ENCODE data around the gene SNF8. TPM values are rescaled to one million over a fixed set of nuclear protein-coding genes. Genes with fewer than 3 reads are reported as not detected.

The SNF8 gene
- total RNA-seq, 1 donor = 89.5 TPM

DNA sequence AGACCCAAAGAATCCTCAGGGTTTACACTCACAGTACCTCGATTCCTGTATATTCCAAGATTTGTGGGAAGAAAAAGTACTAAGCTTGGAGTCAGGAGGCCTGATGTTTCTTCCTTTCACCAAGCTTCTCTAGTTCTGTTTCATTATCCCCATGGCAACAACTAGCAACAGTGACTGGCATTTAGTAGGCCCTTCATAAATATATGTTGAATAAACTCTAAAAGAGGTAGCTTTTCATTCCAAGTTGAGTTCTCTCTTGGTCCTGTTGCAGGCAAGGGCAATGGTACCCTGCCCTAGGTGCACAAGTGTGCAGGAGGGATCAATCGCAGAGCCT is 37.0 kb downstream of the SNF8 start:
- peak overlapping the region; percentile 86 for H3K4me3 ChIP-seq (ENCODE audit: low read depth, low read length)
- DNase-seq (ENCODE audit: low read depth) = no peak
- TF ChIP-seq, protein P1, sequence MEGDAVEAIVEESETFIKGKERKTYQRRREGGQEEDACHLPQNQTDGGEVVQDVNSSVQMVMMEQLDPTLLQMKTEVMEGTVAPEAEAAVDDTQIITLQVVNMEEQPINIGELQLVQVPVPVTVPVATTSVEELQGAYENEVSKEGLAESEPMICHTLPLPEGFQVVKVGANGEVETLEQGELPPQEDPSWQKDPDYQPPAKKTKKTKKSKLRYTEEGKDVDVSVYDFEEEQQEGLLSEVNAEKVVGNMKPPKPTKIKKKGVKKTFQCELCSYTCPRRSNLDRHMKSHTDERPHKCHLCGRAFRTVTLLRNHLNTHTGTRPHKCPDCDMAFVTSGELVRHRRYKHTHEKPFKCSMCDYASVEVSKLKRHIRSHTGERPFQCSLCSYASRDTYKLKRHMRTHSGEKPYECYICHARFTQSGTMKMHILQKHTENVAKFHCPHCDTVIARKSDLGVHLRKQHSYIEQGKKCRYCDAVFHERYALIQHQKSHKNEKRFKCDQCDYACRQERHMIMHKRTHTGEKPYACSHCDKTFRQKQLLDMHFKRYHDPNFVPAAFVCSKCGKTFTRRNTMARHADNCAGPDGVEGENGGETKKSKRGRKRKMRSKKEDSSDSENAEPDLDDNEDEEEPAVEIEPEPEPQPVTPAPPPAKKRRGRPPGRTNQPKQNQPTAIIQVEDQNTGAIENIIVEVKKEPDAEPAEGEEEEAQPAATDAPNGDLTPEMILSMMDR (IDR thresholded peaks at IDR 0.05; ENCODE audit: insufficient read depth, low read length) = no peak

DNA sequence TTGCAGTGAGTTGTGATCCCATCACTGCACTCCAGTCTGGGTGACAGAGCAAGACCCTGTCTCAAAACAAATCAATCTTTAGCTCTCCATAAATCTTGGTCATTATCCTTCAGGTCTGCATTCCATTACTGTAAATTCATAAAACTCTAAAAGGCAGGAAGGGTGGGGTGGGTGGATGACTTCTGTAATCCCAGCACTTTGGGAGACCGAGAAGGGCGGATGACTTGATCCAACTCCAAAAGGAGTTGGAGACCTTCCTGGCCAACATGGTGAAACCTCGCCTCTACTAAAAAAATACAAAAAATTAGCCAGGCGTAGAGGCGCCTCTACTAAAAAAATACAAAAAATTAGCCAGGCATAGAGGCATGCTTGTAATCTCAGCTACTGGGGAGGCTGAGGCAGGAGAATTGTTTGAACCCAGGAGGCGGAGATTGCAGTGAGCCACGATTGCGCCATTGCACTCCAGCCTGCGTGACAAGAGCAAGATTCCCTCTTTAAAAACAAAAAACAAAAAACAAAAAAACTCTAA is 38.6 kb downstream of the SNF8 start:
- no peak overlapping the region for H3K4me3 ChIP-seq (ENCODE audit: low read depth, low read length)
- TF ChIP-seq, protein P1 (IDR thresholded peaks at IDR 0.05; ENCODE audit: insufficient read depth, low read length) = no peak
- DNase-seq (ENCODE audit: low read depth) = peak; percentile 65

DNA sequence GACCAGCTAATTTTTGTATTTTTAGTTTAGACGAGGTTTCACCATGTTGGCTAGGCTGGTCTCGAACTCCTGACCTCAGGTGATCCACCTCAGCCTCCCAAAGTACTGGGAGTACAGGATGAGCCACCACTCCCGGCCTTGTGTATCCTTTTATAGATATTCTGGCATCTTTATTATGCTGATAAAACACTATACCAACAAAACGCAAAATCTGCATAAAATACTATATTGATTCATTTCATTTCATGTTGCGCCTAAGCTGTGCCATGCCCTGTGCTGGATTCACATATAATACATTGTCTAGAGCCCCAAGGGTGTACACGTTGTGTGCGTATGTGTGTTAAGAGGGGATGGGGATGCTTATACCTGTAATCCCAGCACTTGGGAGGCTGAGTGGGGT is 40.2 kb downstream of the SNF8 start:
- TF ChIP-seq, protein P1 (IDR thresholded peaks at IDR 0.05; ENCODE audit: insufficient read depth, low read length) = no peak

DNA sequence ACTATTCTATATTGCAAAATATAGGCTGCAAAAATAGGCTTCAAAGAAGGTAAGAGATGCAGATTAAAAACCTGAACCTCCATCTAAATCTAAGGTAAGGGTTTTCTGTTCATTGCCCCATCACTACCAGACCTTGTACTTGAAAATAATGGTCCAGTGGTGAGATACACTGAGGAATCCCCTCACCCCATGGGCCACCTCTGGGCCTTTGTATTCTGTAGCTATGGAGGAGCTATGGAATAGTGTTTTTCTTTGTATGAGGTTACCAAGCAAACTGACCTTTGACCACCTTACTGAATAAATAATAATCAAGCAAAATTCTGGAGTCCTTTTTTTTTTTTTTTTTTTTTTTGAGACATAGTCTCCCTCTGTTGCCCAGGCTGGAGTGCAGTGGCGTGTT is 41.2 kb downstream of the SNF8 start:
- no peak overlapping the region for H3K4me3 ChIP-seq (ENCODE audit: low read depth, low read length)
- DNase-seq (ENCODE audit: low read depth) = no peak
- TF ChIP-seq, protein P1 (IDR thresholded peaks at IDR 0.05; ENCODE audit: insufficient read depth, low read length) = no peak

More for the DNA sequence above, 40.2 kb downstream of the SNF8 start:
- DNase-seq (ENCODE audit: low read depth) = no peak
- no peak overlapping the region for H3K4me3 ChIP-seq (ENCODE audit: low read depth, low read length)

DNA sequence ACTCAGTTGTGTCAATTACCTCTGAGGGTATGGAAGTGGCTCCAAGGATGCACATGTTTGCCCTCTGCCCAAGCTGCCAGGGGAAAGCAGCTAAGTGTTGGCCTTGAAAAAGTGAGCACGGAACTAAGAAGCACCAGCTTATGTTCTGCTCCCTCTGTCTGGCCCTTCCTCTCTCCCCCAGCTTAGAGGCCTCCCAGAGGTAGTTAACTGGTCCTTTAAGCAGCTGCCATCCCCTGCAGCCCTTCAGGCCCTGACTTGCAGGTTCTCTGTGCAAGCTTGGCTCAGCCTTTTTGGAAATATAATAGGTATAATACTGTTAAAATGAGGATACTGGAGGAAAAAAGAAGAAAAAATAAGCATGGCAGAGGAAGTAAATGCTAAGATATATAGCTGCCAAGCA is 43.4 kb downstream of the SNF8 start:
- TF ChIP-seq, protein P1 (IDR thresholded peaks at IDR 0.05; ENCODE audit: insufficient read depth, low read length) = no peak
- no peak overlapping the region for H3K4me3 ChIP-seq (ENCODE audit: low read depth, low read length)
- DNase-seq (ENCODE audit: low read depth) = no peak

DNA sequence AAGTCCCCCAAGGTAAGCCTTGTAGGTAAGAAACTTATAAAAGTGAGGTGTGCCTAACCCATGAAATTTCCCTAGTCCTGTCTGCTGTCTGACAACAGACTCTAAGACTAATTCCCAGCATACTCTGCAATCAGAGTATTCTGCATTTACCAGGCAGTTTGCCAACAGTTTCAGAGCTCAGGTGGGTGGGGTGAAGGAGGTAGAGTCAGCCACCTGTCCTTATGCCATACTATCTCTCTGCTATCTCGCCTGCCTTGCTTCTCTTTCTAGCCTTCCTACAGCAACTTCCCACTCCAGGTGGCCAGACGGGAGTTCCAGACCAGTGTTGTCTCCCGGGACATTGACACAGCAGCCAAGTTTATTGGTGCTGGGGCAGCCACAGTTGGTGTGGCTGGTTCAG is 49.8 kb downstream of the SNF8 start:
- H3K4me3 ChIP-seq (ENCODE audit: low read depth, low read length) = no peak overlapping the region
- no peak for DNase-seq (ENCODE audit: low read depth)
- TF ChIP-seq, protein P1 (IDR thresholded peaks at IDR 0.05; ENCODE audit: insufficient read depth, low read length) = no peak

Measured in fibroblast of the aortic adventitia (primary cell).